H1 (cell line): Measurements from ENCODE around the gene HACD2. TPM values are rescaled to one million over a fixed set of nuclear protein-coding genes. Genes with fewer than 3 reads are reported as not detected.

Experiments
- CTCF ChIA-PET: fragments of 300-600 bp; sonication (Branson Sonifier 250); formaldehyde crosslinking; loops from one replicate; lab custom pipeline; 2021; ENCODE audit not compliant: partially characterized antibody; lab: Charles Lee
- POLR2A ChIA-PET: fragments of 300-600 bp; sonication (Branson Sonifier 250); formaldehyde crosslinking; loops from one replicate; lab custom pipeline; 2021; ENCODE audit warnings: inconsistent platforms; ENCODE audit not compliant: partially characterized antibody; lab: Charles Lee
- DNase-seq, 2 experiments: peaks; one replicate each; pipeline versions ENCODE4 v3.0.0 to v3.0.0-alpha.2; 2010 to 2022; ENCODE audit warnings: low spot score in 2 of 2, low read depth in 1 of 2, mixed read lengths in 1 of 2
- FAIRE-seq: peaks from 2 replicates; lab custom pipeline; 2011; peaks lifted over from hg19 to GRCh38; lab: Jason Lieb, UNC
- H2AFZ ChIP-seq: 2 replicates; pipeline ENCODE4 v1.8.1; 2012; ENCODE audit warnings: low read length, inconsistent platforms
- H2AK5ac ChIP-seq: 2 replicates; pipeline ENCODE4 v1.6.1; 2013; ENCODE audit warnings: low read depth, low read length
- H2BK120ac ChIP-seq: replicated peaks from 2 replicates; pipeline ENCODE3; 2013; ENCODE audit warnings: low read depth, low read length, inconsistent platforms
- H2BK12ac ChIP-seq: 2 replicates; pipeline ENCODE4 v1.6.1; 2013; ENCODE audit warnings: low read depth, low read length
- H2BK15ac ChIP-seq: 2 replicates; pipeline ENCODE4 v1.6.1; 2013; ENCODE audit warnings: low read length
- H2BK20ac ChIP-seq: 2 replicates; pipeline ENCODE4 v1.6.1; 2013; ENCODE audit warnings: low read length
- H2BK5ac ChIP-seq: 2 replicates; pipeline ENCODE4 v1.6.1; 2013; ENCODE audit warnings: low read depth, low read length
- H3K14ac ChIP-seq: 2 replicates; pipeline ENCODE4 v1.6.1; 2013; ENCODE audit warnings: inconsistent platforms; ENCODE audit not compliant: insufficient read length
- H3K18ac ChIP-seq: 2 replicates; pipeline ENCODE4 v1.6.1; 2013; ENCODE audit warnings: low read length; ENCODE audit errors: extremely low read depth
- H3K23ac ChIP-seq: 2 replicates; pipeline ENCODE4 v1.6.1; 2013; ENCODE audit warnings: inconsistent platforms; ENCODE audit not compliant: insufficient read length
- H3K23me2 ChIP-seq: 2 replicates; pipeline ENCODE4 v1.6.1; 2013; ENCODE audit warnings: low read depth, low read length
- H3K27ac ChIP-seq: 2 replicates; pipeline ENCODE4 v1.6.1; 2011; ENCODE audit warnings: low read depth, low read length, inconsistent platforms
- H3K27me3 ChIP-seq, 4 experiments: replicated peaks in 1 of 4; 1 replicate in 1 of 4; 2 replicates in 3 of 4; pipeline versions ENCODE4 v1.6.1 to v1.8.1; 2011 to 2013; ENCODE audit warnings: low read length in 3 of 4, mild to moderate bottlenecking in 3 of 4, inconsistent platforms in 2 of 4, mixed read lengths in 2 of 4, moderate library complexity in 1 of 4; ENCODE audit not compliant: control insufficient read depth in 3 of 4, insufficient read depth in 3 of 4; ENCODE audit errors: extremely low read depth in 1 of 4
- H3K36me3 ChIP-seq, 4 experiments: 2 replicates each; pipeline versions ENCODE4 v1.6.1 to v1.8.1; 2011 to 2013; ENCODE audit warnings: mild to moderate bottlenecking in 4 of 4, low read length in 3 of 4, moderate library complexity in 2 of 4, control low read depth in 1 of 4, inconsistent platforms in 1 of 4; ENCODE audit not compliant: insufficient read depth in 4 of 4, control insufficient read depth in 2 of 4
- H3K4ac ChIP-seq: replicated peaks from 2 replicates; pipeline ENCODE3; 2013; ENCODE audit warnings: low read length, low read depth, mixed read lengths, inconsistent platforms; ENCODE audit not compliant: insufficient read length
- H3K4me1 ChIP-seq, 4 experiments: replicated peaks in 1 of 4; 1 replicate in 1 of 4; 2 replicates in 3 of 4; pipeline versions ENCODE4 v1.6.1 to v1.8.1; 2011 to 2013; ENCODE audit warnings: low read length in 3 of 4, inconsistent platforms in 2 of 4, mixed read lengths in 1 of 4; ENCODE audit not compliant: insufficient read depth in 4 of 4, control insufficient read depth in 3 of 4
- H3K4me2 ChIP-seq, 2 experiments: 2 replicates each; pipeline versions ENCODE4 v1.6.1 to v1.8.1; 2011 to 2013; ENCODE audit warnings: low read depth in 2 of 2, low read length in 2 of 2, control low read depth in 1 of 2, inconsistent platforms in 1 of 2, mild to moderate bottlenecking in 1 of 2; ENCODE audit not compliant: insufficient read depth in 1 of 2
- H3K4me3 ChIP-seq, 4 experiments: fragments of 200-600, 300-600 bp in 1 of 4; sonication (generic), shearing (Covaris generic), sonication (Bioruptor Twin) in 1 of 4; 2 replicates each; pipeline versions ENCODE4 v1.5.1 to v1.8.1; 2011 to 2016; ENCODE audit warnings: low read length in 4 of 4, low read depth in 3 of 4, control low read depth in 2 of 4, inconsistent platforms in 2 of 4, mild to moderate bottlenecking in 2 of 4, mixed read lengths in 1 of 4, moderate library complexity in 1 of 4; ENCODE audit not compliant: insufficient read depth in 2 of 4; ENCODE audit errors: extremely low read depth in 1 of 4
- H3K56ac ChIP-seq: replicated peaks from 2 replicates; pipeline ENCODE3; 2013; ENCODE audit warnings: low read depth, mild to moderate bottlenecking, mixed read lengths, low read length, inconsistent platforms; ENCODE audit not compliant: insufficient read length
- H3K79me1 ChIP-seq: 2 replicates; pipeline ENCODE4 v1.6.1; 2013; ENCODE audit warnings: low read depth, low read length, control low read depth
- H3K79me2 ChIP-seq, 2 experiments: 2 replicates each; pipeline versions ENCODE4 v1.6.1 to v1.8.1; 2012 to 2013; ENCODE audit warnings: low read length in 2 of 2, mild to moderate bottlenecking in 2 of 2, inconsistent platforms in 1 of 2; ENCODE audit not compliant: insufficient read depth in 2 of 2, control insufficient read depth in 1 of 2
- H3K9ac ChIP-seq, 4 experiments: replicated peaks in 1 of 4; 1 replicate in 1 of 4; 2 replicates in 3 of 4; pipeline versions ENCODE4 v1.6.1 to v1.8.1; 2011 to 2013; ENCODE audit warnings: low read depth in 3 of 4, low read length in 3 of 4, control low read depth in 2 of 4, mild to moderate bottlenecking in 2 of 4, moderate library complexity in 2 of 4, inconsistent platforms in 1 of 4; ENCODE audit errors: extremely low read depth in 1 of 4
- H3K9me3 ChIP-seq, 2 experiments: 2 replicates each; pipeline versions ENCODE4 v1.6.1 to v1.8.1; 2012 to 2013; ENCODE audit warnings: mild to moderate bottlenecking in 2 of 2, moderate library complexity in 2 of 2, control low read depth in 1 of 2, inconsistent platforms in 1 of 2, low read depth in 1 of 2, low read length in 1 of 2, mixed read lengths in 1 of 2; ENCODE audit not compliant: insufficient read depth in 2 of 2
- H4K20me1 ChIP-seq, 2 experiments: replicated peaks in 1 of 2; 2 replicates each; pipeline versions ENCODE3 to v1.8.1; 2011 to 2013; ENCODE audit warnings: inconsistent platforms in 2 of 2, low read length in 2 of 2, mild to moderate bottlenecking in 1 of 2; ENCODE audit not compliant: insufficient read depth in 2 of 2, control insufficient read depth in 1 of 2
- H4K5ac ChIP-seq: 2 replicates; pipeline ENCODE4 v1.6.1; 2013; ENCODE audit warnings: low read length, low read depth, mixed read lengths, inconsistent platforms; ENCODE audit not compliant: insufficient read length
- H4K8ac ChIP-seq: 2 replicates; pipeline ENCODE4 v1.8.0; 2013; ENCODE audit warnings: mild to moderate bottlenecking, moderate library complexity, low read length, inconsistent platforms; ENCODE audit not compliant: insufficient read depth; ENCODE audit errors: extremely low read depth
- H4K91ac ChIP-seq: replicated peaks from 2 replicates; pipeline ENCODE3; 2013; ENCODE audit warnings: low read length, mixed read lengths, inconsistent platforms; ENCODE audit not compliant: insufficient read length
- ASH2L ChIP-seq: fragments of 200-600, 300-600 bp; sonication (generic); IDR thresholded peaks from one replicate; pipeline ENCODE4 v1.7.1; 2017; ENCODE audit warnings: low read length
- E2F6 ChIP-seq: IDR thresholded peaks from 2 replicates; pipeline ENCODE4 v1.6.1; 2012; ENCODE audit warnings: inconsistent platforms
- SIN3A ChIP-seq, 2 experiments: IDR thresholded peaks in 1 of 2; conservative IDR thresholded peaks in 1 of 2; 2 replicates each; pipeline ENCODE4 v1.6.1; 2011 to 2012; ENCODE audit warnings: low read length in 2 of 2, improper control_type of control experiment in 1 of 2, low read depth in 1 of 2, mild to moderate bottlenecking in 1 of 2
- WGBS, 2 experiments: shearing (Covaris generic) in 1 of 2; methylation state at CpG; one replicate each; pipeline versions ENCODE4 v1.1.6 to v1.1.7; 2013 to 2015; ENCODE audit warnings: low lambda C conversion rate in 2 of 2, mixed read lengths in 2 of 2, inconsistent platforms in 1 of 2, low coverage in 1 of 2, missing lambda C conversion rate in 1 of 2; ENCODE audit not compliant: insufficient replicate concordance in 2 of 2, insufficient coverage in 1 of 2, insufficient read length in 1 of 2; ENCODE audit errors: extremely low coverage in 1 of 2, missing lambda C conversion rate in 1 of 2; 5-methylcytosine and 5-hydroxymethylcytosine counted together
- polyA plus RNA-seq, 7 experiments: library from polyadenylated mRNA; depleted of rRNA in 3 of 7; stranded (reverse) in 5 of 7; unstranded in 2 of 7; fragments of >200 nt in 5 of 7; fragments of 200-250 nt in 2 of 7; gene quantifications; 1 replicate in 5 of 7; 2 replicates in 1 of 7; 4 replicates in 1 of 7; pipeline versions ENCODE4 v1.2.1 to v1.2.3, GENCODE V29; 2011 to 2013; ENCODE audit warnings: missing spikeins in 2 of 7, mixed read lengths in 2 of 7
- total RNA-seq: library from RNA; stranded (reverse); fragmentation: NEBNext Ultra II Directional; extraction: Animal tissue kit (Norgen Biotek cat#: 25700); gene quantifications from 2 replicates; pipeline ENCODE4 v1.2.1, GENCODE V29; 2021

The HACD2 gene
- total and polyA plus RNA-seq, 2 of the 8 experiments (the other 6 are each of a cell fraction or from before 2014, with no cell fraction given) = 24.9 to 31.2 TPM

DNA sequence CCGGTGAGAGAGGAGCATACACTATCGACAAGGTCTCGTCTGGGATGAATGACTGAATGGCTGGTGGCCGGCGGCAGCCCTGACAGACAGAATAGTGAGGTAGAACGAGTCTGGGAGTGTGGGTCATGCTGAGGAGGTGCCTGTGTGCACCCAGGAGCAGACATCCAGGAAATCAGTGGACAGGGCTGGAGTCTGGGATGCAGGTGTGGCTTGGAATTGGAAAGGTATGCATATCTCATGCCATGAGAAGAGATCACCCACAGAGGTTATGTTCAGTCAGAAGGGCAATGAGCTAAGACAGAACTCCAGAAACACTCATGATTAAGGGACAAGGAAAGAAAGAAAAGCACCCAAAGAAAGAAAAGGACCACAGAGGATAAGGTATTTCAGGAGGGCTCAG is 20.8 kb downstream of the HACD2 start:
- no peak overlapping the region for H2BK120ac ChIP-seq
- H2BK20ac ChIP-seq = no peak overlapping the region
- H3K23ac ChIP-seq = no peak overlapping the region
- no peak overlapping the region for H3K9ac ChIP-seq
- FAIRE-seq (no peak), DNase-seq (no peak)
- no peaks in the 10 kb centered on the region for H3K23me2 ChIP-seq
- H3K4ac ChIP-seq = no peak overlapping the region
- H4K91ac ChIP-seq = no peak overlapping the region
- no peaks in the 10 kb centered on the region for H3K27me3 ChIP-seq
- no peak overlapping the region for H4K5ac ChIP-seq
- no peaks in the 10 kb centered on the region for H3K36me3 ChIP-seq
- H3K9me3 ChIP-seq = no peaks in the 10 kb centered on the region
- no peaks in the 10 kb centered on the region for H3K4me1 ChIP-seq
- no peaks in the 10 kb centered on the region for H3K79me1 ChIP-seq
- TF ChIP-seq SIN3A (conservative IDR thresholded peaks at IDR 0.05 in 1 of 2, IDR thresholded peaks at IDR 0.05 in 1 of 2; ENCODE audit: low read depth in 1 of 2, low read length in 2 of 2) (no peak), E2F6 (no peak), ASH2L (no peak)
- H4K20me1 ChIP-seq = peaks cover 0 to 3% of the 10 kb centered on the region in 2 experiments
- H3K27ac ChIP-seq = no peak overlapping the region
- H3K4me2 ChIP-seq = no peak overlapping the region
- no peak overlapping the region for H3K56ac ChIP-seq
- no peak overlapping the region for H4K8ac ChIP-seq
- no peak overlapping the region for H3K4me3 ChIP-seq
- H3K14ac ChIP-seq = no peak overlapping the region
- no peak overlapping the region for H3K18ac ChIP-seq
- no peak overlapping the region for H2AK5ac ChIP-seq
- H2BK12ac ChIP-seq = no peak overlapping the region
- no peak overlapping the region for H2AFZ ChIP-seq
- H2BK5ac ChIP-seq = no peak overlapping the region
- ChIA-PET POLR2A (no interaction called here), CTCF (interaction anchor here (0.6 kb wide), 1 partner anchor 74 kb away, joined by 3 read pairs; no protein-coding TSS in a partner anchor)
- no peak overlapping the region for H2BK15ac ChIP-seq
- H3K79me2 ChIP-seq = no peaks in the 10 kb centered on the region
- 85% methylated on average over 6 of the region's 6 CpGs; no CpG with 5 or more reads in 1 of the 2 experiments for WGBS, 2 experiments
